Stimulated activated CD4-positive, alpha-beta T cell treated with anti-CD3 and anti-CD28 coated beads, Interleukin-4, amount 100 ng/mL, for 1 hour (primary cell): ENCODE data around the gene MKI67.

Experiments used
- DNase-seq: peaks from one replicate; pipeline ENCODE4 v3.0.0-alpha.2; 2020

The MKI67 gene

DNA sequence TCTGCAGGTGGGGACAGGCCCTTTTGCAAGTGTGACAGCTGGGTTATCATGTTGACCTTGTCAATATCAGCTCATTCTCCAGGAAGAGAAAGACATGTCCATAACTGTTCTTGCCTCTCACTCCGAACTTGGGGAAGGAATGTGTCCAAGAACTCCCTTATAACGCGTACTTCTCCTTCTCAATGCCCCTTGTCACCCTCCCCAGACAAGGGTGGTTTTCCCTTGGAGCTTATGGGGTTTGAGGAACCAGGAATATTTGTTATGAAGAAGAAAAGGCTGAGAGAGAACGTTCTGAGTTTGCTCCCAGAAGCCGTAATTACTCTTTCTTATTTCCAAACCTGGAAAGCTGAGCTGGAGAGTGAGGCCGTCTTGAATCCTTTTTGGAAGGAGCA, 77.4 kb downstream of the MKI67 start:
- no peak for DNase-seq

GRCh38 chr10:128047991-128048818, 78.0 kb downstream of the MKI67 start:
- no peak for DNase-seq

GRCh38 chr10:128047351-128047750, 78.9 kb downstream of the MKI67 start:
- DNase-seq = peak; percentile 79

DNA sequence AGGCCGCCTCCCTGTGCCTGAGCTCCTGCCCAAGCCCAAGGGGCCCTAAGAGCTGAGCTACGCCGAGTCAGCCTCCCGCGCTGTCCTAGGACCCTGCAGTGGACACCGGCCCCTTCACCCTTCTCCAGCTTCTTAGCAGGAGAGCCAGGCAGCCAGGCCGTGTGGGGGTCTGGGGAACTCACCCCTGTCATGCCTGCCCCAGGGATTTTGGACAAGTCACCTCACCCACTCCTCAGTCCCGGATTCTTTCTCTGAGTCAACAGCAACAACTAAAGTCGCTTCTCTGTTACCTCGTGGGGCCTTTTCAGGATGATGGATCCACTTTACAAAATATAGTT, 79.3 kb downstream of the MKI67 start:
- DNase-seq = no peak
